Heart left ventricle (tissue), 16 donors: Measurements from ENCODE around the gene PTPRD. TPM values are rescaled to one million over a fixed set of nuclear protein-coding genes. Genes with fewer than 3 reads are reported as not detected.
A peak's percentile ranks its signal among the peaks of the same experiment; 100 is the strongest.

Source experiments
- ATAC-seq, 4 donors: fragments of 200-7000 bp; cut with Tn5 transposase; one replicate each; pipeline ENCODE4 v1.9.1; 2020 to 2022; ENCODE audit warnings: moderate library complexity in 4 of 4, mild to moderate bottlenecking in 3 of 4, moderate number of reproducible peaks in 1 of 4
- DNase-seq, 5 donors: peaks; one replicate each; pipeline ENCODE4 v3.0.0-alpha.2; 2020
- H3K27ac ChIP-seq, 12 donors: fragments of 200-600 bp; sonication (generic) in 4 of 12; one replicate each; pipeline versions ENCODE4 v1.5.0 to v1.8.0; 2016 to 2022; ENCODE audit warnings: mild to moderate bottlenecking in 2 of 12
- H3K27me3 ChIP-seq, 9 donors: fragments of 200-600 bp; sonication (generic) in 2 of 9; one replicate each; pipeline versions ENCODE4 v1.5.1 to v1.8.0; 2016 to 2022; ENCODE audit warnings: mild to moderate bottlenecking in 3 of 9
- H3K36me3 ChIP-seq, 9 donors: fragments of 200-600 bp; sonication (generic) in 2 of 9; one replicate each; pipeline versions ENCODE4 v1.5.0 to v1.8.0; 2018 to 2022; ENCODE audit warnings: mild to moderate bottlenecking in 2 of 9
- H3K4me1 ChIP-seq, 12 donors: fragments of 200-600 bp; sonication (generic) in 4 of 12; one replicate each; pipeline versions ENCODE4 v1.5.0 to v1.8.0; 2016 to 2022; ENCODE audit warnings: mild to moderate bottlenecking in 3 of 12
- H3K4me3 ChIP-seq, 12 donors: fragments of 200-600 bp; sonication (generic) in 4 of 12; one replicate each; pipeline versions ENCODE4 v1.5.0 to v1.8.0; 2017 to 2022; ENCODE audit warnings: mild to moderate bottlenecking in 9 of 12, moderate library complexity in 4 of 12
- H3K9me3 ChIP-seq, 12 donors: fragments of 200-600 bp; sonication (generic) in 4 of 12; one replicate each; pipeline versions ENCODE4 v1.5.0 to v1.8.0; 2016 to 2022; ENCODE audit warnings: mild to moderate bottlenecking in 1 of 12
- POLR2A ChIP-seq, 2 donors: fragments of 450-650 bp; IDR thresholded peaks; one replicate each; pipeline ENCODE4 v1.6.1; 2017; ENCODE audit warnings: antibody characterized with exemption in 2 of 2, mild to moderate bottlenecking in 2 of 2, moderate library complexity in 2 of 2
- whole genome bisulfite sequencing, 4 donors: extraction: QIAGEN DNeasy Blood & Tissue Kit in 2 of 4; methylation state at CpG; one replicate each; pipeline versions ENCODE4 v1.1.5 to v1.1.7; 2013 to 2018; 5-methylcytosine and 5-hydroxymethylcytosine counted together
- intact Hi-C, 10 donors: fragments of 100-400 bp; cut with DNase I; formaldehyde crosslinking; loops; one replicate each; pipeline versions ENCODE4 v1.11.1 to v1.14.2; 2022
- polyA plus RNA-seq, 2 donors: library from polyadenylated mRNA; stranded (reverse); fragments of 200-250 nt; gene quantifications; one replicate each; pipeline ENCODE4 v1.2.3, GENCODE V29; 2013
- total RNA-seq, 9 donors: library from RNA; depleted of rRNA in 2 of 9; stranded (reverse); fragments of >200 nt in 2 of 9; fragmentation: NEBNext Ultra II Directional in 3 of 9; extraction: Animal tissue kit (Norgen Biotek cat#: 25700) in 3 of 9; gene quantifications; one replicate each; pipeline versions ENCODE4 v1.1.0 to v1.2.4, GENCODE V29; 2016 to 2023
- TF ChIP-seq, protein P1 (sequence below), 12 donors: fragments of 200-600 bp; sonication (generic) in 4 of 12; IDR thresholded peaks; one replicate each; pipeline versions ENCODE4 v1.5.0 to v1.8.0; 2018 to 2022; ENCODE audit warnings: antibody characterized with exemption in 12 of 12, mild to moderate bottlenecking in 5 of 12
- donor health status: ischemic (EF 13 %, LVEDD 7.1; RV severe dilation, severe dysfunction).
- donor health status: healthy with polysubstance abuse.
- donor health status: DM: no; HTN: yes; CAD: no.
- donor health status: DM: no; HTN: no; CAD: no.
- donor health status: ischemic (EF 25% LVEDD 6.9; RV normal size, moderate dysfunction).
- donor health status: ischemic (EF 25% LVEDD 5.7; RV mildly dilated, moderate dysfunction).
- donor health status: healthy.
- donor health status: DM: yes; HTN: yes; CAD: no.
- donor health status: ischemic (EF 35%, LVEDD 5.7; RV mildly dilated, moderate dysfunction).
- donor health status: nonischemic (EF 11% LVEDD 7.7; RV severe dilation, severe dysfunction).
- donor health status: DM: yes; HTN: yes; CAD: no.
- donor health status: PGD.
- donor health status: ischemic (EF 29% LVEDD 5.4; RV normal size, mild dysfunction).
- donor health status: nonischemic (EF 23%, LVEDD 6.1; RV moderate dilation, normal function).

The PTPRD gene
- total and polyA plus RNA-seq, 11 donors, result 1.4 to 25.3 (median 15.1) TPM

DNA sequence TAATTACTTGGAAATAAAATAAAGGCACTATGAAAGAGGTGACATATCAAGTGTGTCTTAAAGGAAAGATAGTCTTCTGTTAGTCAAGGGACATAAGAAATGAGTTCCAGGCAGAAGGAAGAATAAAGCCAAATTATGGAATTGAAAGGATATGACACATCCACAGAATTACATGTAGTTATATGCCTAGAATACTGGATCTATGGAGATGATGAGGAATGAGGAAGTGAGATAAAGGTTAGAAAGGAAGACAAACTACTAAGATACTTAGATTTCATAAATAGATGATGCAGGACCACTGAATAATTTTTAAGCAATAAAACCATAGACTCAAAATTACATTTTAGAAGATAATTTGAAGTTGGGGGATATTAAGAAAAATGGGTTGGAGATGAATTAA is 609.8 kb downstream of the PTPRD start:
- no peak for ATAC-seq
- DNase-seq, result no peak
- TF ChIP-seq POLR2A (IDR thresholded peaks at IDR 0.05), result no peak
- TF ChIP-seq, protein P1, sequence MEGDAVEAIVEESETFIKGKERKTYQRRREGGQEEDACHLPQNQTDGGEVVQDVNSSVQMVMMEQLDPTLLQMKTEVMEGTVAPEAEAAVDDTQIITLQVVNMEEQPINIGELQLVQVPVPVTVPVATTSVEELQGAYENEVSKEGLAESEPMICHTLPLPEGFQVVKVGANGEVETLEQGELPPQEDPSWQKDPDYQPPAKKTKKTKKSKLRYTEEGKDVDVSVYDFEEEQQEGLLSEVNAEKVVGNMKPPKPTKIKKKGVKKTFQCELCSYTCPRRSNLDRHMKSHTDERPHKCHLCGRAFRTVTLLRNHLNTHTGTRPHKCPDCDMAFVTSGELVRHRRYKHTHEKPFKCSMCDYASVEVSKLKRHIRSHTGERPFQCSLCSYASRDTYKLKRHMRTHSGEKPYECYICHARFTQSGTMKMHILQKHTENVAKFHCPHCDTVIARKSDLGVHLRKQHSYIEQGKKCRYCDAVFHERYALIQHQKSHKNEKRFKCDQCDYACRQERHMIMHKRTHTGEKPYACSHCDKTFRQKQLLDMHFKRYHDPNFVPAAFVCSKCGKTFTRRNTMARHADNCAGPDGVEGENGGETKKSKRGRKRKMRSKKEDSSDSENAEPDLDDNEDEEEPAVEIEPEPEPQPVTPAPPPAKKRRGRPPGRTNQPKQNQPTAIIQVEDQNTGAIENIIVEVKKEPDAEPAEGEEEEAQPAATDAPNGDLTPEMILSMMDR (IDR thresholded peaks at IDR 0.05), result no peak
- Histone ChIP-seq H3K9me3 (no peaks in the 10 kb centered on the region), H3K27ac (no peak overlapping the region), H3K36me3 (no peaks in the 10 kb centered on the region), H3K27me3 (no peaks in the 10 kb centered on the region), H3K4me1 (peaks cover 0 to 5% (median 0%) of the 10 kb centered on the region in 12 donors), H3K4me3 (no peak overlapping the region)
- intact Hi-C loops, result no loop called here

DNA sequence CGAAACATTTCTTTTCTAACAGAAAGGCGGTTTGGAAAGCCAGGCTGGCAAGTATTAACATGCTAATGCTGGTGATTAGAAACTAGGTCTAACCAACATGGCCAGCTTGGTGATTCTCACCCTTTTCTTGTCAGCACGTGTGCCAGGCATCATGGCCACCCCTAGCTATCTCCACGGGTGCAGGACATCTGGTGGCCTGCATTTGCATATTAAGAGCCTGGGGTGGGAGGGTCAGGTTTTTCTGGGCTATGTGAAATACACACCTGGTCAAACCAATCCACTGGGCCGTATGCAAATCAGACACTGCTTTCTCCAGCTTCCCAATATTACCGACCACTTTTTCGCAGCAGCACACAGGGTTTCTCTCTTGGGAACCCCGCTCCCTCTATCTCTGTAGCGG is 612.1 kb downstream of the PTPRD start:
- Histone ChIP-seq H3K27me3 (no peaks in the 10 kb centered on the region), H3K27ac (no peak overlapping the region), H3K4me1 (peaks cover 0 to 5% (median 0%) of the 10 kb centered on the region in 12 donors), H3K4me3 (no peak overlapping the region), H3K9me3 (no peaks in the 10 kb centered on the region), H3K36me3 (no peaks in the 10 kb centered on the region)
- no peak for DNase-seq
- 74 to 85% (median 80%) methylated on average over 9 of the region's 9 CpGs for WGBS, 4 donors
- intact Hi-C loops, result no loop called here
- TF ChIP-seq, protein P1 (IDR thresholded peaks at IDR 0.05), result no peak
- TF ChIP-seq POLR2A (IDR thresholded peaks at IDR 0.05), result no peak
- ATAC-seq, result no peak

GRCh38 chr9:9998491-9999287 is 614.1 kb downstream of the PTPRD start:
- no peaks in the 10 kb centered on the region for H3K27me3 ChIP-seq
- peaks cover 0 to 5% (median 0%) of the 10 kb centered on the region in 12 donors for H3K4me1 ChIP-seq
- H3K36me3 ChIP-seq, result no peaks in the 10 kb centered on the region
- intact Hi-C loops, result loop anchor here in 1 of 10 donors (10.0 kb wide), 1 partner anchor 56 kb away; no protein-coding TSS in a partner anchor
- 23 to 30% (median 25%) methylated on average over 8 of the region's 8 CpGs for WGBS, 4 donors
- no peak overlapping the region for H3K4me3 ChIP-seq
- ATAC-seq (peak in 1 of 4 donors; percentile 34), DNase-seq (no peak)
- H3K27ac ChIP-seq, result no peak overlapping the region
- no peaks in the 10 kb centered on the region for H3K9me3 ChIP-seq
- TF ChIP-seq POLR2A (IDR thresholded peaks at IDR 0.05), result no peak
- TF ChIP-seq, protein P1 (IDR thresholded peaks at IDR 0.05), result peak in 7 of 12 donors; percentile 9 to 40 (median 28)

GRCh38 chr9:9997585-9997984 is 615.2 kb downstream of the PTPRD start:
- no peak overlapping the region for H3K27ac ChIP-seq
- 40 to 57% (median 51%) methylated on average over 2 of the region's 2 CpGs for WGBS, 4 donors
- H3K4me3 ChIP-seq, result no peak overlapping the region
- H3K27me3 ChIP-seq, result no peaks in the 10 kb centered on the region
- intact Hi-C loops, result loop anchor here in 1 of 10 donors (10.0 kb wide), 1 partner anchor 57 kb away; no protein-coding TSS in a partner anchor
- ATAC-seq (no peak), DNase-seq (no peak)
- no peak for TF ChIP-seq POLR2A (IDR thresholded peaks at IDR 0.05)
- TF ChIP-seq, protein P1 (IDR thresholded peaks at IDR 0.05), result no peak
- H3K9me3 ChIP-seq, result no peaks in the 10 kb centered on the region
- H3K4me1 ChIP-seq, result peaks cover 0 to 5% (median 0%) of the 10 kb centered on the region in 12 donors
- no peaks in the 10 kb centered on the region for H3K36me3 ChIP-seq
